Natural killer cell (primary cell): ENCODE results near the gene PDE4D. TPM values are rescaled to one million over a fixed set of nuclear protein-coding genes. Genes with fewer than 3 reads are reported as not detected.

Experiments used
- ATAC-seq, 3 donors: fragments of 150-1000 bp in 2 of 3; fragments of 200-7000 bp in 1 of 3; cut with Tn5 transposase; 1 replicate in 1 of 3; 2 replicates in 2 of 3; pipeline ENCODE4 v1.10.0; 2021; ENCODE audit warnings: mild to moderate bottlenecking in 2 of 3, moderate library complexity in 2 of 3
- DNase-seq, 2 donors: peaks; one replicate each; pipeline versions ENCODE4 v3.0.0 to v3.0.0-alpha.2; 2013 to 2021; ENCODE audit warnings: mixed read lengths in 1 of 2
- H3K27ac ChIP-seq: one replicate; pipeline ENCODE4 v1.5.1; 2013; ENCODE audit warnings: mild to moderate bottlenecking, low read length
- H3K27me3 ChIP-seq: one replicate; pipeline ENCODE4 v1.6.1; 2013; ENCODE audit warnings: low read length; ENCODE audit not compliant: control insufficient read depth, insufficient read depth
- H3K36me3 ChIP-seq: one replicate; pipeline ENCODE4 v1.6.1; 2013; ENCODE audit warnings: low read length; ENCODE audit not compliant: control insufficient read depth, insufficient read depth
- H3K4me1 ChIP-seq: one replicate; pipeline ENCODE4 v1.6.1; 2013; ENCODE audit warnings: low read length; ENCODE audit not compliant: control insufficient read depth, insufficient read depth
- H3K4me3 ChIP-seq: one replicate; pipeline ENCODE4 v1.5.1; 2013; ENCODE audit warnings: low read length
- H3K9me3 ChIP-seq: one replicate; pipeline ENCODE4 v1.6.1; 2013; ENCODE audit warnings: low read length; ENCODE audit not compliant: control insufficient read depth, insufficient read depth
- H3K27ac Mint-ChIP-seq, 2 donors: one replicate each; pipeline ENCODE4 v1.8.0; 2022; ENCODE audit warnings: mild to moderate bottlenecking in 2 of 2, mixed read lengths in 2 of 2, moderate library complexity in 1 of 2
- H3K27me3 Mint-ChIP-seq, 2 donors: one replicate each; pipeline ENCODE4 v1.8.0; 2022; ENCODE audit warnings: low read depth in 2 of 2, mixed read lengths in 2 of 2
- H3K36me3 Mint-ChIP-seq: one replicate; pipeline ENCODE4 v1.8.0; 2022; ENCODE audit warnings: mixed read lengths
- H3K4me1 Mint-ChIP-seq, 2 donors: one replicate each; pipeline ENCODE4 v1.8.0; 2022; ENCODE audit warnings: mixed read lengths in 2 of 2
- H3K4me3 Mint-ChIP-seq: one replicate; pipeline ENCODE4 v1.8.0; 2022; ENCODE audit warnings: mild to moderate bottlenecking, moderate library complexity, mixed read lengths
- H3K9me3 Mint-ChIP-seq, 2 donors: one replicate each; pipeline ENCODE4 v1.8.0; 2022; ENCODE audit warnings: mixed read lengths in 2 of 2
- CTCF ChIP-seq: fragments of 200-600 bp; IDR thresholded peaks from one replicate; pipeline ENCODE4 v1.8.0; 2022; ENCODE audit warnings: antibody characterized with exemption
- WGBS: methylation state at CpG from one replicate; pipeline ENCODE4 v1.1.7; 2013; ENCODE audit warnings: missing lambda C conversion rate; ENCODE audit not compliant: insufficient coverage; 5-methylcytosine and 5-hydroxymethylcytosine counted together
- intact Hi-C: fragments of 100-400 bp; cut with micrococcal nuclease; formaldehyde crosslinking; loops from one replicate; pipeline ENCODE4 v1.14.2; 2022
- total RNA-seq, 4 donors: library from RNA; stranded (reverse); fragments of 120-200 nt in 1 of 4; gene quantifications; one replicate each; pipeline versions ENCODE4 v1.2.3 to v1.2.4, GENCODE V29; 2013 to 2022

PDE4D gene
- total RNA-seq, 3 donors from 2014 or later (not counting 1 experiment from before 2014, with no cell fraction given) = 109 to 170 (median 116) TPM

GRCh38 chr5:59272809-59273427 is 620.6 kb downstream of the PDE4D start:
- no peak overlapping the region for H3K27ac ChIP-seq
- Mint-ChIP-seq H3K4me1 (peaks cover 16% of the 10 kb centered on the region in 2 donors), H3K27ac (no peak overlapping the region), H3K36me3 (no peaks in the 10 kb centered on the region), H3K4me3 (no peak overlapping the region), H3K27me3 (peaks cover 5 to 13% of the 10 kb centered on the region in 2 donors), H3K9me3 (no peaks in the 10 kb centered on the region)
- peaks cover 5% of the 10 kb centered on the region for H3K4me1 ChIP-seq
- H3K36me3 ChIP-seq = no peaks in the 10 kb centered on the region
- no peak for DNase-seq
- WGBS = 92% methylated on average over 2 of the region's 3 CpGs
- no peak overlapping the region for H3K4me3 ChIP-seq
- TF ChIP-seq CTCF = no peak
- ATAC-seq = no peak
- intact Hi-C loops = no loop called here
- peaks cover 7% of the 10 kb centered on the region for H3K27me3 ChIP-seq
- H3K9me3 ChIP-seq = no peaks in the 10 kb centered on the region

- Histone ChIP-seq H3K9me3 (no peaks in the 10 kb centered on the region), H3K27ac (no peak overlapping the region), H3K4me1 (no peaks in the 10 kb centered on the region), H3K27me3 (no peaks in the 10 kb centered on the region), H3K4me3 (no peak overlapping the region), H3K36me3 (no peaks in the 10 kb centered on the region)
- H3K4me3 Mint-ChIP-seq = no peak overlapping the region
- H3K9me3 Mint-ChIP-seq = no peaks in the 10 kb centered on the region
- no peaks in the 10 kb centered on the region for H3K27me3 Mint-ChIP-seq
- WGBS = 86% methylated on average over 2 of the region's 4 CpGs
- ATAC-seq = no peak
- intact Hi-C loops = no loop called here
- peaks cover 4 to 13% of the 10 kb centered on the region in 2 donors for H3K4me1 Mint-ChIP-seq
- H3K27ac Mint-ChIP-seq = no peak overlapping the region
- H3K36me3 Mint-ChIP-seq = no peaks in the 10 kb centered on the region
- TF ChIP-seq CTCF = no peak
- DNase-seq = no peak
These were observed 624.6 kb downstream of the PDE4D start for GRCh38 chr5:59268756-59269415.

- H3K36me3 Mint-ChIP-seq = no peaks in the 10 kb centered on the region
These were observed 626.5 kb downstream of the PDE4D start for GRCh38 chr5:59267033-59267432.

More at GRCh38 chr5:59267033-59267432, 626.5 kb downstream of the PDE4D start:
- H3K4me3 Mint-ChIP-seq = no peak overlapping the region
- H3K4me1 ChIP-seq = no peaks in the 10 kb centered on the region
- DNase-seq = no peak
- H3K36me3 ChIP-seq = no peaks in the 10 kb centered on the region
- H3K27ac Mint-ChIP-seq = no peak overlapping the region
- H3K4me3 ChIP-seq = no peak overlapping the region
- no peaks in the 10 kb centered on the region for H3K27me3 Mint-ChIP-seq
- no peak for TF ChIP-seq CTCF
- WGBS = 100% methylated on average over 1 of the region's 1 CpG
- H3K4me1 Mint-ChIP-seq = peaks cover 4 to 13% of the 10 kb centered on the region in 2 donors
- no peak for ATAC-seq
- H3K27me3 ChIP-seq = no peaks in the 10 kb centered on the region
- H3K27ac ChIP-seq = no peak overlapping the region
- intact Hi-C loops = no loop called here
- H3K9me3 ChIP-seq = no peaks in the 10 kb centered on the region
- H3K9me3 Mint-ChIP-seq = no peaks in the 10 kb centered on the region
